Measurements from ENCODE around the gene COL8A1.

DNA sequence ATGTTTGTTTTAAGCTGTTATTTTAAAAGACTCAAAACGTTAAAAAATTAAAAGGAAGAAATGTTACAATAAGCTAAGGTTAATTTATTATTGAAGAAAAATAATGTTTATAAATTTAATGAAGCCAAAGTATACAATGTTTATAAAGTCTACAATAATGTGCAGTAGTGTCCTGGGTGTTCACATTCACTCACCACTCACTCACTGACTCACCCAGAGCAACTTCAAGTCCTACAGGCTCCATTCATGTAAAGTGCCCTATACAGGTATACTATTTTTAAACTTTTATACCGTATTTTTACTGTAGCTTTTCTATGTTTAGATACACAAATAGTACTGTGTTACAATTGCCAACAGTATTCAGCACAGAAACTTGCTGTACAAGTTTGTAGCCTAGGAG lies 55.2 kb downstream of the COL8A1 start:
- TF ChIP-seq, protein P1, sequence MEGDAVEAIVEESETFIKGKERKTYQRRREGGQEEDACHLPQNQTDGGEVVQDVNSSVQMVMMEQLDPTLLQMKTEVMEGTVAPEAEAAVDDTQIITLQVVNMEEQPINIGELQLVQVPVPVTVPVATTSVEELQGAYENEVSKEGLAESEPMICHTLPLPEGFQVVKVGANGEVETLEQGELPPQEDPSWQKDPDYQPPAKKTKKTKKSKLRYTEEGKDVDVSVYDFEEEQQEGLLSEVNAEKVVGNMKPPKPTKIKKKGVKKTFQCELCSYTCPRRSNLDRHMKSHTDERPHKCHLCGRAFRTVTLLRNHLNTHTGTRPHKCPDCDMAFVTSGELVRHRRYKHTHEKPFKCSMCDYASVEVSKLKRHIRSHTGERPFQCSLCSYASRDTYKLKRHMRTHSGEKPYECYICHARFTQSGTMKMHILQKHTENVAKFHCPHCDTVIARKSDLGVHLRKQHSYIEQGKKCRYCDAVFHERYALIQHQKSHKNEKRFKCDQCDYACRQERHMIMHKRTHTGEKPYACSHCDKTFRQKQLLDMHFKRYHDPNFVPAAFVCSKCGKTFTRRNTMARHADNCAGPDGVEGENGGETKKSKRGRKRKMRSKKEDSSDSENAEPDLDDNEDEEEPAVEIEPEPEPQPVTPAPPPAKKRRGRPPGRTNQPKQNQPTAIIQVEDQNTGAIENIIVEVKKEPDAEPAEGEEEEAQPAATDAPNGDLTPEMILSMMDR (conservative IDR thresholded peaks at IDR 0.05) = no peak
- TF ChIP-seq EZH2 (IDR thresholded peaks at IDR 0.05; ENCODE audit: low read depth) = no peak

All from PC-9 (cell line).